Osteoblast (primary cell): ENCODE data around the gene S100P. TPM values are rescaled to one million over a fixed set of nuclear protein-coding genes. Genes with fewer than 3 reads are reported as not detected.

Experiments
- DNase-seq: peaks from one replicate; pipeline ENCODE4 v3.0.0; 2011; ENCODE audit warnings: low spot score, mixed read lengths; ENCODE audit not compliant: insufficient read length; ENCODE audit errors: missing footprints
- H2AFZ ChIP-seq: 2 replicates; pipeline ENCODE4 v1.6.0; 2011; ENCODE audit warnings: mild to moderate bottlenecking, low read length
- H3K27ac ChIP-seq: 2 replicates; pipeline ENCODE4 v1.5.1; 2011; ENCODE audit warnings: mild to moderate bottlenecking, low read depth, low read length, moderate library complexity
- H3K27me3 ChIP-seq: 2 replicates; pipeline ENCODE4 v1.6.0; 2012; ENCODE audit warnings: mild to moderate bottlenecking, control low read depth, inconsistent platforms, low read length, moderate library complexity; ENCODE audit not compliant: insufficient read depth
- H3K36me3 ChIP-seq: 2 replicates; pipeline ENCODE4 v1.5.1; 2011; ENCODE audit warnings: mild to moderate bottlenecking, low read length, control low read depth, moderate library complexity; ENCODE audit not compliant: insufficient read depth
- H3K4me1 ChIP-seq: 2 replicates; pipeline ENCODE4 v1.5.1; 2011; ENCODE audit warnings: mild to moderate bottlenecking, low read length, control low read depth, moderate library complexity; ENCODE audit not compliant: insufficient read depth
- H3K4me2 ChIP-seq: 2 replicates; pipeline ENCODE4 v1.6.0; 2011; ENCODE audit warnings: mild to moderate bottlenecking, low read length; ENCODE audit not compliant: insufficient read depth
- H3K4me3 ChIP-seq: fragments of 200-600 bp; sonication (generic); 3 replicates; pipeline ENCODE4 v1.5.1; 2012; ENCODE audit warnings: mild to moderate bottlenecking, low read length, inconsistent platforms; ENCODE audit not compliant: insufficient read depth
- H3K79me2 ChIP-seq: 2 replicates; pipeline ENCODE4 v1.6.0; 2012; ENCODE audit warnings: mild to moderate bottlenecking, low read length, control low read depth, inconsistent platforms; ENCODE audit not compliant: insufficient read depth
- H3K9me3 ChIP-seq: 2 replicates; pipeline ENCODE4 v1.5.1; 2011; ENCODE audit warnings: low read depth, low read length, control low read depth
- H4K20me1 ChIP-seq: 2 replicates; pipeline ENCODE4 v1.6.0; 2012; ENCODE audit warnings: mild to moderate bottlenecking, low read length, control low read depth; ENCODE audit not compliant: insufficient read depth
- CTCF ChIP-seq: IDR thresholded peaks from 2 replicates; pipeline ENCODE4 v1.5.1; 2011; ENCODE audit warnings: mild to moderate bottlenecking, low read depth, low read length, moderate library complexity; ENCODE audit errors: extremely low read depth
- total RNA-seq: library from RNA; depleted of rRNA; stranded (reverse); fragments of >200 nt; gene quantifications from 2 replicates; pipeline ENCODE4 v1.2.3, GENCODE V29; 2012

S100P gene
- total RNA-seq, 1 donor, result 0.36 TPM

GRCh38 chr4:6705646-6706045, 12.0 kb downstream of the S100P start:
- Histone ChIP-seq H3K36me3 (peaks cover 11% of the 10 kb centered on the region), H4K20me1 (peaks cover 28% of the 10 kb centered on the region), H3K9me3 (no peaks in the 10 kb centered on the region), H3K4me1 (peaks cover 18% of the 10 kb centered on the region), H2AFZ (no peak overlapping the region), H3K27me3 (no peaks in the 10 kb centered on the region), H3K27ac (no peak overlapping the region), H3K79me2 (peaks cover 68% of the 10 kb centered on the region), H3K4me3 (no peak overlapping the region), H3K4me2 (no peak overlapping the region)
- DNase-seq, result no peak
- TF ChIP-seq CTCF, result no peak

- Histone ChIP-seq H3K4me1 (peaks cover 19% of the 10 kb centered on the region), H3K4me3 (no peak overlapping the region)
- no peak for TF ChIP-seq CTCF
Observed at GRCh38 chr4:6706173-6706572, 12.5 kb downstream of the S100P start.

GRCh38 chr4:6709230-6710114, 15.8 kb downstream of the S100P start, which contains the start of gene MRFAP1L1:
TSS of gene MRFAP1L1 (minus strand) at chr4:6709865. CDS start at chr4:6709629, 236 bp downstream.
- Histone ChIP-seq H3K27me3 (peaks cover 3% of the 10 kb centered on the region), H3K4me2 (peak within 1 kb of the TSS; percentile 99), H3K27ac (peak within 1 kb of the TSS; percentile 74), H3K36me3 (peaks cover 10% of the 10 kb centered on the region), H3K79me2 (peaks cover 50% of the 10 kb centered on the region), H2AFZ (peak within 1 kb of the TSS; percentile 98), H3K4me1 (peaks cover 19% of the 10 kb centered on the region), H4K20me1 (peaks cover 25% of the 10 kb centered on the region), H3K9me3 (no peaks in the 10 kb centered on the region), H3K4me3 (peak within 1 kb of the TSS; percentile 90)
- TF ChIP-seq CTCF, result no peak
- peak; percentile 98 for DNase-seq

More at GRCh38 chr4:6706173-6706572, 12.5 kb downstream of the S100P start:
- no peak for DNase-seq
- H3K4me2 ChIP-seq, result no peak overlapping the region
- H3K27ac ChIP-seq, result no peak overlapping the region
- H4K20me1 ChIP-seq, result peaks cover 28% of the 10 kb centered on the region
- H3K79me2 ChIP-seq, result peaks cover 68% of the 10 kb centered on the region
- no peak overlapping the region for H2AFZ ChIP-seq
- peaks cover 10% of the 10 kb centered on the region for H3K36me3 ChIP-seq
- no peaks in the 10 kb centered on the region for H3K9me3 ChIP-seq
- peaks cover 3% of the 10 kb centered on the region for H3K27me3 ChIP-seq

GRCh38 chr4:6710282-6710681, 16.6 kb downstream of the S100P start:
- peak overlapping the region; percentile 98 for H2AFZ ChIP-seq
- H3K9me3 ChIP-seq, result no peaks in the 10 kb centered on the region
- H3K4me1 ChIP-seq, result peaks cover 19% of the 10 kb centered on the region
- H4K20me1 ChIP-seq, result peaks cover 25% of the 10 kb centered on the region
- H3K27me3 ChIP-seq, result peaks cover 3% of the 10 kb centered on the region
- peak; percentile 53 for DNase-seq
- H3K27ac ChIP-seq, result peak overlapping the region; percentile 23
- no peak for TF ChIP-seq CTCF
- peak overlapping the region; percentile 90 for H3K4me3 ChIP-seq
- peaks cover 43% of the 10 kb centered on the region for H3K79me2 ChIP-seq
- peaks cover 10% of the 10 kb centered on the region for H3K36me3 ChIP-seq
- peak overlapping the region; percentile 99 for H3K4me2 ChIP-seq
